ENCODE results near the gene PPP1R9B.

- TF ChIP-seq POLR2A (IDR thresholded peaks at IDR 0.05) = no peak
- no peak for TF ChIP-seq CTCF (IDR thresholded peaks at IDR 0.05)
- TF ChIP-seq POLR2AphosphoS5 (IDR thresholded peaks at IDR 0.05) = no peak
Observed at GRCh38 chr17:50137042-50137441, 13.4 kb downstream of the PPP1R9B start.

Measured in prostate gland (tissue), 2 donors.